GM10266 (cell line): ENCODE data around the gene GPR26.

Source experiments
- DNase-seq: peaks from one replicate; pipeline ENCODE4 v3.0.0; 2012; ENCODE audit errors: extremely low spot score
- CTCF ChIP-seq: IDR thresholded peaks from 2 replicates; pipeline ENCODE4 v1.5.1; 2012; ENCODE audit warnings: mild to moderate bottlenecking, low read depth; ENCODE audit not compliant: control insufficient read depth, insufficient read depth; ENCODE audit errors: missing control alignments

The GPR26 gene

GRCh38 chr10:123665491-123666286 lies 466 bp upstream of the GPR26 start:
- TF ChIP-seq CTCF: no peak
- DNase-seq: no peak

GRCh38 chr10:123669886-123670285 lies 3.7 kb downstream of the GPR26 start:
- TF ChIP-seq CTCF: no peak
- no peak for DNase-seq

GRCh38 chr10:123673198-123673597 lies 7.0 kb downstream of the GPR26 start:
- no peak for DNase-seq
- no peak for TF ChIP-seq CTCF

DNA sequence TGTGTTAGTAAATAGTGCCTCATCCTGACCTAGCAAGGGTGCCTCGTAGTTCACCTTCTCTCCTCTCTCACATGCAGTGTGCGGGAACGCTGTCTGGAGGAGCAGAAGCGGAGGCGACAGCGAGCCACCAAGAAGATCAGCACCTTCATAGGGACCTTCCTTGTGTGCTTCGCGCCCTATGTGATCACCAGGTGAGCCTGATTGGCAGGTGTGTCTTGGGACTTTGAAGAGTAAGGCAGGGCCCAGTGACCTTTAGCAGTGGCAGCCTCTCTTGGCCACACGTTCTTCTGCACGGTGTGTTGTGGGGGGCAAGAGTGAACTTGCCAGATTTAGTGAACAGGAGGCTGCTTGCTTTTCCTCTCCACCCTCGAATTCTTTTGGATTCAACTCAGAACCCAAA lies 8.6 kb downstream of the GPR26 start:
- TF ChIP-seq CTCF: no peak
- DNase-seq: no peak

DNA sequence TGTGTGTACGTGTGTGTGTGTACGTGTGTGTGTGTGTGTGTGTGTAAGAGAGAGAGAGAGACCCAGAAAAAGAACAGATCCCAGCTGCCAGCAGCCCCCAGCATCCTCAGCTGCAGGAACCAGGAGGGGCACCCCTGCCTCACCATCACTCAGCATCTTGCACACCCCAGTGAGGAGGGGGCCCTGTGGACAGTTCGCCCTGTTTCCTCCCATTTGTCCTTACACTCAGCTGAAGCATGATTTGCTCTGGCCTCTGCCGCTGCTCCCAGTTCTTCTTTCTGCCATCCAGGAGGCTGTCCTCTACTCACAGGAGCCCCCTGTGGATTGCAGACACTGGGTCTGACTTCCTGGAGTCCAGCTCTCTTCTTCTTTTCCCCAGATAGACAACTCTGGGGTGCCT lies 9.7 kb downstream of the GPR26 start:
- DNase-seq: no peak
- TF ChIP-seq CTCF: no peak

DNA sequence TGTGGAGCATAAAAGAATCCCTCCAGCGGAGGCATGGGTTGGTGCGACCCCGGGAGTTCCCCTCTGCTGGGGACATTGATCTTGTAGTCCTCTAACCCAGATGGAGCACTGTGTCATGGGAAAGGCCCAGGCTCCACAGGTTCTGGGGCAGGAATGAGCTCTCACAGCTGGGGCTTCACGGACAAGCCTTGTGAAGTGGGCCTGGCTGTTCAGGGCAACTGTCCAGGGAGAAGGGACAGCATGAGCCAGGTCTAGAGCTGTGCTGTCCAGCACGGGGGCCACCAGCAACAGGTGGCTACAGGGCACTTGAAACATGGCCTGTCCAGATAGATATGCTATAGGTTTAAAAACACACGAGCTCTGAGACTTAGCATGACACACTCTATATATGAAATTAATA lies 11.4 kb downstream of the GPR26 start:
- DNase-seq: no peak
- no peak for TF ChIP-seq CTCF

GRCh38 chr10:123678376-123678775 lies 12.2 kb downstream of the GPR26 start:
- no peak for TF ChIP-seq CTCF
- DNase-seq: no peak
